Spinal cord (tissue), 10 donors: ENCODE data around the gene SIL1. TPM values are rescaled to one million over a fixed set of nuclear protein-coding genes. Genes with fewer than 3 reads are reported as not detected.

Experiments
- DNase-seq, 6 donors: peaks; one replicate each; pipeline versions ENCODE4 v3.0.0 to v3.0.0-alpha.2; 2013 to 2015; ENCODE audit warnings: low spot score in 6 of 6, low read depth in 4 of 6
- H3K27ac ChIP-seq: one replicate; pipeline ENCODE4 v1.5.1; 2013; ENCODE audit warnings: low read depth, low read length, control low read depth
- H3K27me3 ChIP-seq: one replicate; pipeline ENCODE4 v1.6.1; 2013; ENCODE audit warnings: low read length; ENCODE audit not compliant: control insufficient read depth, insufficient read depth
- H3K36me3 ChIP-seq: one replicate; pipeline ENCODE4 v1.6.1; 2013; ENCODE audit warnings: low read length; ENCODE audit not compliant: control insufficient read depth, insufficient read depth
- H3K4me1 ChIP-seq: one replicate; pipeline ENCODE4 v1.6.1; 2013; ENCODE audit warnings: low read length; ENCODE audit not compliant: control insufficient read depth, insufficient read depth
- H3K4me3 ChIP-seq: one replicate; pipeline ENCODE4 v1.5.1; 2013; ENCODE audit warnings: low read depth, low read length, control low read depth
- H3K9me3 ChIP-seq: one replicate; pipeline ENCODE4 v1.6.1; 2013; ENCODE audit warnings: low read length; ENCODE audit not compliant: control insufficient read depth, insufficient read depth
- WGBS: methylation state at CpG from one replicate; pipeline ENCODE4 v1.1.5; 2013; ENCODE audit warnings: missing lambda C conversion rate; ENCODE audit not compliant: insufficient coverage; 5-methylcytosine and 5-hydroxymethylcytosine counted together
- polyA plus RNA-seq, 2 donors: library from polyadenylated mRNA; unstranded; fragments of 120-200 nt; gene quantifications; one replicate each; pipeline ENCODE4 v1.2.1, GENCODE V29; 2013; ENCODE audit not compliant: insufficient read length in 2 of 2
- total RNA-seq, 2 donors: library from RNA; depleted of rRNA in 1 of 2; stranded (reverse); fragments of 120-200 nt in 1 of 2; fragments of >200 nt in 1 of 2; gene quantifications; one replicate each; pipeline versions ENCODE4 v1.2.3 to v1.2.4, GENCODE V29; 2013 to 2014
- donor health status: healthy.

The SIL1 gene
- total and polyA plus RNA-seq, 4 donors = 18.8 to 53.7 (median 30.7) TPM

- no peak overlapping the region for H3K4me3 ChIP-seq
- WGBS = 18% methylated on average over 6 of the region's 7 CpGs
- H3K4me1 ChIP-seq = peaks cover 42% of the 10 kb centered on the region
- DNase-seq = peak in 2 of 6 donors; percentile 68 to 84
- no peaks in the 10 kb centered on the region for H3K27me3 ChIP-seq
- H3K36me3 ChIP-seq = no peaks in the 10 kb centered on the region
- H3K9me3 ChIP-seq = no peaks in the 10 kb centered on the region
- peak overlapping the region; percentile 49 for H3K27ac ChIP-seq
These were observed 233.4 kb downstream of the SIL1 start for GRCh38 chr5:138964647-138965201.

- Histone ChIP-seq H3K9me3 (no peaks in the 10 kb centered on the region), H3K27ac (peak overlapping the region; percentile 65), H3K27me3 (no peaks in the 10 kb centered on the region), H3K4me3 (no peak overlapping the region), H3K36me3 (no peaks in the 10 kb centered on the region), H3K4me1 (peaks cover 34% of the 10 kb centered on the region)
- DNase-seq = peak in 1 of 6 donors; percentile 55
- WGBS = 58% methylated on average over 9 of the region's 13 CpGs
These were observed 234.3 kb downstream of the SIL1 start for GRCh38 chr5:138963763-138964371.

GRCh38 chr5:138962614-138963370 is 235.4 kb downstream of the SIL1 start:
- peaks cover 30% of the 10 kb centered on the region for H3K4me1 ChIP-seq
- H3K27ac ChIP-seq = no peak overlapping the region
- peak in 1 of 6 donors; percentile 70 for DNase-seq
- no peaks in the 10 kb centered on the region for H3K27me3 ChIP-seq
- H3K9me3 ChIP-seq = no peaks in the 10 kb centered on the region
- WGBS = 83% methylated on average over 2 of the region's 4 CpGs
- no peaks in the 10 kb centered on the region for H3K36me3 ChIP-seq
- no peak overlapping the region for H3K4me3 ChIP-seq

- peaks cover 30% of the 10 kb centered on the region for H3K4me1 ChIP-seq
- no peaks in the 10 kb centered on the region for H3K27me3 ChIP-seq
- WGBS = 43% methylated on average over 1 of the region's 1 CpG
- no peaks in the 10 kb centered on the region for H3K9me3 ChIP-seq
- H3K36me3 ChIP-seq = no peaks in the 10 kb centered on the region
- no peak overlapping the region for H3K4me3 ChIP-seq
- DNase-seq = no peak
- H3K27ac ChIP-seq = no peak overlapping the region
These were observed 236.4 kb downstream of the SIL1 start for GRCh38 chr5:138961729-138962128.

- Histone ChIP-seq H3K36me3 (no peaks in the 10 kb centered on the region), H3K9me3 (no peaks in the 10 kb centered on the region), H3K27ac (no peak overlapping the region), H3K4me3 (no peak overlapping the region), H3K4me1 (peaks cover 27% of the 10 kb centered on the region), H3K27me3 (no peaks in the 10 kb centered on the region)
- WGBS = 90% methylated on average over 1 of the region's 1 CpG
- no peak for DNase-seq
These were observed 236.9 kb downstream of the SIL1 start for GRCh38 chr5:138961221-138961620.

DNA sequence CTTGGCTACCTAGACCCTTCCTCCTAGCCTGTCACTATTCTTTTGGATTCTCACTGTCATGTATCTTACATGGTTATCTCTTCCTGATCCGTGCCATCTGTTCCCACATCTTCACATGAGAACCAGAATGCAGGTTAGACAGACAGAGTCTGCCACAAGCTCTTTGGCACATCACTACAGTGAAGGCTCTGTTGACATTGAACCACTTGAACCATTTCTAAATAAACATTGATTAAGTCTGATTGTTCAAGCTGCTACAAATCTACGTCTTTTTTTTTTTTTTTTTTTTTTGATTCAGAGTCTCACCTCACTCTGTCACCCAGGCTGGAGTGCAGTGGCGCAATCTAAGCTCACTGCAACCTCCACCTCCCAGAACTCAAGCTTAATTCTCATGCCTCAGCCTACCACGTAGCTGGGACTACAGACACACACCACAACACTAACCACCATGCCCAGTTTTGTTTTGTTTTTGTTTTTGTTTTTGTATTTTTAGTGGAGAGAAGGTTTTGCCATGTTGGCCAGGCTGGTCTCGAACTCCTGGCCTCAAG is 237.9 kb downstream of the SIL1 start:
- H3K27ac ChIP-seq = no peak overlapping the region
- H3K4me1 ChIP-seq = peaks cover 29% of the 10 kb centered on the region
- H3K9me3 ChIP-seq = no peaks in the 10 kb centered on the region

DNA sequence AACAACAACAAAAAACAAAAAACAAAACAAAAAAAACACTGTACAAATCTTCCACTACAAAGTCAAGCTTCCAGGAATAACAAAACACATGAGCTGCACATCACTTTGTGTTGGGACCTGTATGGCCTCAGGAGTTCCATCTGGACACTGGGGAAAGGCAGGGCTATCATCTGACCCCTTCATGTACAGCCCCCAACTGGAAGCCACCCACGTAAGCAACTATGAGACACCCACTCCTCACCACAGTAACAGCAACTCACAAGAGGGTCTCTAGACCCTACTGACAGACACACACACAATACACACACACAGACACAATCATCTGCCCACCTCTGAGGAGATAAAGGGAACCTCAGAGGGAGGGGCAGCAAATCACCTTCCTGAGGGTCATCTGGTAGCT is 241.4 kb downstream of the SIL1 start:
- Histone ChIP-seq H3K4me1 (peaks cover 42% of the 10 kb centered on the region), H3K27me3 (no peaks in the 10 kb centered on the region), H3K4me3 (no peak overlapping the region), H3K9me3 (no peaks in the 10 kb centered on the region), H3K27ac (no peak overlapping the region), H3K36me3 (peaks cover 5% of the 10 kb centered on the region)
- WGBS = 88% methylated on average over 1 of the region's 1 CpG
- no peak for DNase-seq

More for the DNA sequence above, 237.9 kb downstream of the SIL1 start:
- WGBS = 97% methylated on average over 3 of the region's 5 CpGs
- no peak for DNase-seq
- Histone ChIP-seq H3K4me3 (no peak overlapping the region), H3K36me3 (peaks cover 5% of the 10 kb centered on the region), H3K27me3 (no peaks in the 10 kb centered on the region)

DNA sequence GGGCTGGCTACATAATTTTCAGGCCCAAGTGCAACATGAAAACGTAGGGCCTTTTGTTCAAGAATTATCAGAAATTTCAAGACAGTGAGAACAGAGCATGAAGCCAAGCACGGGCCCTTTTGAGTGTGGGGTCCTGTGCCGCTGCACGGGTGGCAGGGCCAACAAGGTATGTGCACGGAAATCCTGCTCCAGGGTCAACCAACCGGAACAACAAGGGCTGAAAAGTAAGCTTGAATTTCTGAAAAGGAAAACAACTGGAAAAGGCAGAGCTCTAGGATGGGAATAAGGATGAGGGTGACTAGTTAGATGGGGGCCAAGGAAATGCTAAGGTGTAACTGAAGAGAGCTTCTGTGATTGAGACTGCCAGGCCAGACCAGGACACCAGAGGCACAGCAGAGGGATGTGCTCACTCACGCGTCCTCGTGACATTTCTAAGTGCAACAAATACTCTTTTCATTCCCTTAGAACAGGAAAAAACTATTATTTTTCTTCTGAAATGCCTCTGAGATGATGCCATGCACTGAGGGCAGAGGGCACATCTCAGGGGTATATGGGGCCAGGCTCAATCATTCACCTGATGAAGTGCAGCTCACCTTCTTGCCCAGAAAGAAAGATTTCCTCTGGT is 242.4 kb downstream of the SIL1 start:
- no peak for DNase-seq
- H3K27me3 ChIP-seq = no peaks in the 10 kb centered on the region
- WGBS = 59% methylated on average over 6 of the region's 9 CpGs
- H3K9me3 ChIP-seq = no peaks in the 10 kb centered on the region
- no peak overlapping the region for H3K4me3 ChIP-seq
- H3K36me3 ChIP-seq = peaks cover 10% of the 10 kb centered on the region
- H3K4me1 ChIP-seq = peaks cover 53% of the 10 kb centered on the region
- H3K27ac ChIP-seq = peak overlapping the region; percentile 61

GRCh38 chr5:138955013-138955660 is 243.0 kb downstream of the SIL1 start:
- WGBS = 35% methylated on average over 11 of the region's 12 CpGs
- no peak overlapping the region for H3K4me3 ChIP-seq
- H3K27me3 ChIP-seq = no peaks in the 10 kb centered on the region
- H3K27ac ChIP-seq = peak overlapping the region; percentile 61
- H3K9me3 ChIP-seq = no peaks in the 10 kb centered on the region
- H3K36me3 ChIP-seq = peaks cover 11% of the 10 kb centered on the region
- peak in 2 of 6 donors; percentile 78 to 84 for DNase-seq
- H3K4me1 ChIP-seq = peaks cover 59% of the 10 kb centered on the region
